K562 (cell line): ENCODE results near the gene TBL1X. TPM values are rescaled to one million over a fixed set of nuclear protein-coding genes. Genes with fewer than 3 reads are reported as not detected.

ENCODE experiments used
- ATAC-seq: fragments of 200-7000 bp; cut with Tn5 transposase; 3 replicates; pipeline ENCODE4 v1.9.1; 2020; ENCODE audit warnings: moderate library complexity
- BruUV-seq: library from RNA; stranded (reverse); fragments of 400-500 nt; replicated peaks from 2 replicates; lab custom pipeline; 2021; lab: Mats Ljungman, UMichigan
- CTCF ChIA-PET: fragments of 300-600 bp; formaldehyde crosslinking; extraction: SDS; loops from one replicate; lab custom pipeline; 2021; ENCODE audit warnings: low intra/inter-chr PET ratio; lab: Yijun Ruan, JAX
- POLR2A ChIA-PET: fragments of 300-600, 350-650 bp; sonication (Branson Sonifier 250); formaldehyde crosslinking; extraction: SDS; loops from one replicate; lab custom pipeline; 2021; ENCODE audit warnings: antibody characterized with exemption, inconsistent platforms; lab: Yijun Ruan, JAX
- DNase-seq, 4 experiments: peaks; one replicate each; pipeline versions ENCODE4 v3.0.0 to v3.0.0-alpha.2; 2011 to 2018; ENCODE audit warnings: low spot score in 3 of 4, mixed read lengths in 3 of 4; ENCODE audit errors: extremely low read depth in 1 of 4
- FAIRE-seq: peaks from 2 replicates; lab custom pipeline; 2011; peaks lifted over from hg19 to GRCh38; lab: Jason Lieb, UNC
- H2AFZ ChIP-seq: 2 replicates; pipeline ENCODE4 v1.6.0; 2011; ENCODE audit warnings: low read depth, low read length, control low read depth, inconsistent platforms
- H3K27ac ChIP-seq: fragments of 200-600 bp; 3 replicates; pipeline ENCODE4 v1.8.0; 2011; ENCODE audit warnings: low read depth, mild to moderate bottlenecking, control low read depth, inconsistent platforms, low read length, moderate library complexity, mixed read lengths; ENCODE audit errors: extremely low read depth
- H3K27me3 ChIP-seq, 2 experiments: fragments of 300-600 bp in 1 of 2; 2 replicates in 1 of 2; 3 replicates in 1 of 2; pipeline versions ENCODE4 v1.6.0 to v1.8.0; 2011; ENCODE audit warnings: inconsistent platforms in 2 of 2, low read length in 2 of 2, mild to moderate bottlenecking in 1 of 2, mixed read lengths in 1 of 2, moderate library complexity in 1 of 2; ENCODE audit not compliant: control insufficient read depth in 2 of 2, insufficient read depth in 2 of 2
- H3K36me3 ChIP-seq: fragments of 300-600 bp; 3 replicates; pipeline ENCODE4 v1.8.0; 2011; ENCODE audit warnings: mild to moderate bottlenecking, low read length, inconsistent platforms; ENCODE audit not compliant: control insufficient read depth, insufficient read depth
- H3K4me1 ChIP-seq, 2 experiments: fragments of 200-600 bp in 1 of 2; replicated peaks in 1 of 2; 2 replicates in 1 of 2; 3 replicates in 1 of 2; pipeline versions ENCODE4 v1.5.1 to v1.8.0; 2011; ENCODE audit warnings: inconsistent platforms in 2 of 2, low read length in 2 of 2, mild to moderate bottlenecking in 1 of 2, mixed read lengths in 1 of 2, moderate library complexity in 1 of 2; ENCODE audit not compliant: control insufficient read depth in 2 of 2, insufficient read depth in 2 of 2
- H3K4me2 ChIP-seq: 2 replicates; pipeline ENCODE4 v1.6.1; 2011; ENCODE audit warnings: low read length, control low read depth, inconsistent platforms, mixed read lengths; ENCODE audit not compliant: insufficient read depth
- H3K4me3 ChIP-seq: fragments of 200-600 bp; sonication (generic), shearing (Covaris generic); 2 replicates; pipeline ENCODE4 v1.5.1; 2016; ENCODE audit warnings: control low read depth, inconsistent platforms
- H3K79me2 ChIP-seq: fragments of 200-600 bp; 3 replicates; pipeline ENCODE4 v1.8.0; 2011; ENCODE audit warnings: low read length, inconsistent platforms; ENCODE audit not compliant: control insufficient read depth, insufficient read depth
- H3K9ac ChIP-seq, 2 experiments: 2 replicates each; pipeline versions ENCODE4 v1.6.0 to v1.6.1; 2011; ENCODE audit warnings: low read depth in 2 of 2, low read length in 2 of 2, control low read depth in 1 of 2, inconsistent platforms in 1 of 2, mild to moderate bottlenecking in 1 of 2, mixed read lengths in 1 of 2; ENCODE audit not compliant: insufficient read depth in 1 of 2
- H3K9me1 ChIP-seq: one replicate; pipeline ENCODE4 v1.6.0; 2011; ENCODE audit warnings: inconsistent platforms, mild to moderate bottlenecking, low read length, moderate library complexity; ENCODE audit not compliant: control insufficient read depth, insufficient read depth
- H3K9me3 ChIP-seq: replicated peaks from 2 replicates; pipeline ENCODE4 v1.5.1; 2011; ENCODE audit warnings: low read depth, low read length, inconsistent platforms; ENCODE audit not compliant: control insufficient read depth, insufficient read depth
- H4K20me1 ChIP-seq: replicated peaks from 2 replicates; pipeline ENCODE4 v1.6.1; 2011; ENCODE audit warnings: low read length, inconsistent platforms, mixed read lengths; ENCODE audit not compliant: control insufficient read depth, insufficient read depth
- CCNT2 ChIP-seq: IDR thresholded peaks from 2 replicates; pipeline ENCODE4 v1.6.1; 2011; ENCODE audit warnings: borderline replicate concordance, low read depth, mild to moderate bottlenecking, moderate library complexity, mixed read lengths, low read length; ENCODE audit not compliant: insufficient read length; ENCODE audit errors: extremely low read depth
- EGR1 ChIP-seq: fragments of 450-650 bp; conservative IDR thresholded peaks from 2 replicates; pipeline ENCODE4 v1.6.1; 2017; ENCODE audit warnings: mild to moderate bottlenecking
- GABPA ChIP-seq: fragments of 200-800 bp; sonication (Bioruptor generic); conservative IDR thresholded peaks from 2 replicates; pipeline ENCODE4 v1.6.1; 2016; ENCODE audit warnings: low read depth, missing genetic modification characterization, missing compliant biosample characterization
- POLR2A ChIP-seq: fragments of 450-650 bp; conservative IDR thresholded peaks from 2 replicates; pipeline ENCODE4 v1.6.1; 2016
- POLR2AphosphoS2 ChIP-seq: IDR thresholded peaks from 2 replicates; pipeline ENCODE4 v1.6.1; 2012; ENCODE audit warnings: low read length, improper control_type of control experiment
- SMAD2 ChIP-seq: fragments of 150-350 bp; IDR thresholded peaks from 2 replicates; pipeline ENCODE4 v1.6.1; 2014; ENCODE audit warnings: low read depth, mild to moderate bottlenecking, low read length
- TCF3 ChIP-seq: sonication (generic); formaldehyde crosslinking; IDR thresholded peaks from 2 replicates; pipeline ENCODE4 v1.4.0; 2020; ENCODE audit warnings: mild to moderate bottlenecking, missing genetic modification reagents
- TRIM24 ChIP-seq, 2 experiments: fragments of 450-650 bp; IDR thresholded peaks; 2 replicates each; pipeline ENCODE4 v1.6.1; 2016
- ZFP1 ChIP-seq: fragments of 450-650 bp; formaldehyde crosslinking; IDR thresholded peaks from 2 replicates; pipeline ENCODE4 v1.4.0; 2020; ENCODE audit warnings: mild to moderate bottlenecking, mixed read lengths
- ZNF445 ChIP-seq: fragments of 250-450 bp; sonication (Bioruptor Pico); IDR thresholded peaks from 2 replicates; pipeline ENCODE4 v1.4.0; 2020; ENCODE audit warnings: low read depth, mild to moderate bottlenecking, moderate library complexity
- ZNF764 ChIP-seq: fragments of 250-450 bp; sonication (Bioruptor Pico); IDR thresholded peaks from 2 replicates; pipeline ENCODE4 v1.4.0; 2020; ENCODE audit warnings: low read depth, mild to moderate bottlenecking, moderate library complexity
- WGBS: fragments of 100-300 bp; shearing (Covaris generic); methylation state at CpG from one replicate; pipeline ENCODE4 v1.1.6; 2016; ENCODE audit warnings: low coverage, mixed read lengths; ENCODE audit not compliant: insufficient coverage; ENCODE audit errors: missing lambda C conversion rate; 5-methylcytosine and 5-hydroxymethylcytosine counted together
- in situ Hi-C: fragments of 300-500 bp; cut with MboI; formaldehyde crosslinking; loops from 4 replicates; pipeline ENCODE4 v1.15.0; 2018; ENCODE audit warnings: inconsistent platforms, mixed read lengths
- intact Hi-C: fragments of 100-400 bp; cut with micrococcal nuclease; formaldehyde crosslinking; loops from 2 replicates; pipeline ENCODE4 v1.14.2; 2022
- polyA plus RNA-seq, 8 experiments: library from polyadenylated mRNA; depleted of rRNA in 4 of 8; stranded (reverse) in 5 of 8; unstranded in 3 of 8; fragments of >200 nt; fragmentation: Nextera tagmentation in 2 of 8; fragmentation: Illumina TruSeq in 1 of 8; extraction: Ambion mirVana in 2 of 8; extraction: Trizol in 1 of 8; gene quantifications; 2 replicates each; pipeline versions ENCODE4 v1.2.1 to v1.2.3, GENCODE V29; 2011 to 2014; ENCODE audit warnings: inconsistent platforms in 1 of 8, missing spikeins in 1 of 8
- total RNA-seq, 7 experiments: library from RNA; depleted of rRNA in 6 of 7; stranded (reverse); fragments of >200 nt in 6 of 7; fragmentation: Illumina TruSeq in 2 of 7; extraction: Trizol in 2 of 7; gene quantifications; 2 replicates each; pipeline versions ENCODE4 v1.2.1 to v1.2.3, GENCODE V29; 2011 to 2021; ENCODE audit warnings: low replicate concordance in 1 of 7
- TF ChIP-seq, protein P1 (sequence below): fragments of 250-450 bp; sonication (Bioruptor Pico); IDR thresholded peaks from 2 replicates; pipeline ENCODE4 v1.5.0; 2021; ENCODE audit warnings: mild to moderate bottlenecking, borderline replicate concordance
- TF ChIP-seq, protein P2 (sequence below): fragments of 150-350 bp; conservative IDR thresholded peaks from 2 replicates; pipeline ENCODE4 v1.6.1; 2014; ENCODE audit warnings: low read length
- TF ChIP-seq, protein P3 (sequence below): sonication (generic); formaldehyde crosslinking; IDR thresholded peaks from 2 replicates; pipeline ENCODE4 v1.8.0; 2022; ENCODE audit warnings: missing genetic modification reagents, mild to moderate bottlenecking, borderline replicate concordance

Gene TBL1X
- total and polyA plus RNA-seq, 9 of the 15 experiments (the other 6 are each of a cell fraction or from before 2014, with no cell fraction given), result 6.0 to 49.6 (median 19.7) TPM

DNA sequence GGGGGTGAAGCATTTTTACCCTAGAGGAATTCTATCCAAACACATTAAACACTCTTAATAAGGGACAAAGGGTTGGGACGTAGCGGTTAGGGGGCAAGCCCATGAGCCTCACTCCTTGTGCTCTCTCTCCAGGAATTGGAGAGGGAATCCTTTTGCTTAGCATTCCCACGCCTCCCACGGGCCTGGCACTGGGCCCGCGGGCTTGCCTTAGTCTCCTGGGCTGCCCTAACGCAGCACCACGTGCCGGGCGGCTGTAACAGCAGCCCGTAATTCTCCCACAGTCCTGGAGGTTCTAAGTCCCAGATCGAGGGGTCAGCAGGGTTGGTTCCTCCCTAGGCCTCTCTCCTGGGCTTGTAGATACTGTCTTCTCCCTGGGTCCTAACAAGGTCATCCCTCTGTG lies 67.5 kb downstream of the TBL1X start:
- POLR2A ChIA-PET, result no interaction called here
- no peak for FAIRE-seq

More for the DNA sequence above, 67.5 kb downstream of the TBL1X start:
- no peak overlapping the region for H3K9ac ChIP-seq
- no peaks in the 10 kb centered on the region for H3K27me3 ChIP-seq
- in situ Hi-C loops, result no loop called here
- H3K4me1 ChIP-seq, result peaks cover 8 to 16% of the 10 kb centered on the region in 2 experiments; a peak in 4 of 5 replicates
- ATAC-seq (no peak), DNase-seq (no peak)
- CTCF ChIA-PET, result no interaction called here
- H3K36me3 ChIP-seq, result peaks cover 8% of the 10 kb centered on the region; the same call in 2 of the 3 replicates
- intact Hi-C loops, result no loop called here
- no peaks in the 10 kb centered on the region for H3K9me3 ChIP-seq
- H3K4me2 ChIP-seq, result no peak overlapping the region
- H3K79me2 ChIP-seq, result peaks cover 64% of the 10 kb centered on the region
- H3K27ac ChIP-seq, result no peak overlapping the region
- no TSS peak for BruUV-seq
- 76% methylated on average over 8 of the region's 12 CpGs for WGBS
- H3K4me3 ChIP-seq, result no peak overlapping the region
- H2AFZ ChIP-seq, result no peak overlapping the region
- H4K20me1 ChIP-seq, result peaks cover 30% of the 10 kb centered on the region
- TF ChIP-seq POLR2AphosphoS2 (no peak), CCNT2 (no peak), ZNF764 (no peak), TCF3 (no peak), GABPA (tag) (no peak), EGR1 (no peak), ZNF445 (CRISPR knock-in tag) (no peak), TRIM24 (IDR thresholded peaks at IDR 0.05) (no peak), SMAD2 (no peak), POLR2A (no peak), ZFP1 (CRISPR knock-in tag) (no peak)
- TF ChIP-seq, protein P1, sequence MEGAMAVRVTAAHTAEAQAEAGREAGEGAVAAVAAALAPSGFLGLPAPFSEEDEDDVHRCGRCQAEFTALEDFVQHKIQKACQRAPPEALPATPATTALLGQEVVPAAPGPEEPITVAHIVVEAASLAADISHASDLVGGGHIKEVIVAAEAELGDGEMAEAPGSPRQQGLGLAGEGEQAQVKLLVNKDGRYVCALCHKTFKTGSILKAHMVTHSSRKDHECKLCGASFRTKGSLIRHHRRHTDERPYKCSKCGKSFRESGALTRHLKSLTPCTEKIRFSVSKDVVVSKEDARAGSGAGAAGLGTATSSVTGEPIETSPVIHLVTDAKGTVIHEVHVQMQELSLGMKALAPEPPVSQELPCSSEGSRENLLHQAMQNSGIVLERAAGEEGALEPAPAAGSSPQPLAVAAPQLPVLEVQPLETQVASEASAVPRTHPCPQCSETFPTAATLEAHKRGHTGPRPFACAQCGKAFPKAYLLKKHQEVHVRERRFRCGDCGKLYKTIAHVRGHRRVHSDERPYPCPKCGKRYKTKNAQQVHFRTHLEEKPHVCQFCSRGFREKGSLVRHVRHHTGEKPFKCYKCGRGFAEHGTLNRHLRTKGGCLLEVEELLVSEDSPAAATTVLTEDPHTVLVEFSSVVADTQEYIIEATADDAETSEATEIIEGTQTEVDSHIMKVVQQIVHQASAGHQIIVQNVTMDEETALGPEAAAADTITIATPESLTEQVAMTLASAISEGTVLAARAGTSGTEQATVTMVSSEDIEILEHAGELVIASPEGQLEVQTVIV (CRISPR knock-in tag), result no peak
- TF ChIP-seq, protein P2, sequence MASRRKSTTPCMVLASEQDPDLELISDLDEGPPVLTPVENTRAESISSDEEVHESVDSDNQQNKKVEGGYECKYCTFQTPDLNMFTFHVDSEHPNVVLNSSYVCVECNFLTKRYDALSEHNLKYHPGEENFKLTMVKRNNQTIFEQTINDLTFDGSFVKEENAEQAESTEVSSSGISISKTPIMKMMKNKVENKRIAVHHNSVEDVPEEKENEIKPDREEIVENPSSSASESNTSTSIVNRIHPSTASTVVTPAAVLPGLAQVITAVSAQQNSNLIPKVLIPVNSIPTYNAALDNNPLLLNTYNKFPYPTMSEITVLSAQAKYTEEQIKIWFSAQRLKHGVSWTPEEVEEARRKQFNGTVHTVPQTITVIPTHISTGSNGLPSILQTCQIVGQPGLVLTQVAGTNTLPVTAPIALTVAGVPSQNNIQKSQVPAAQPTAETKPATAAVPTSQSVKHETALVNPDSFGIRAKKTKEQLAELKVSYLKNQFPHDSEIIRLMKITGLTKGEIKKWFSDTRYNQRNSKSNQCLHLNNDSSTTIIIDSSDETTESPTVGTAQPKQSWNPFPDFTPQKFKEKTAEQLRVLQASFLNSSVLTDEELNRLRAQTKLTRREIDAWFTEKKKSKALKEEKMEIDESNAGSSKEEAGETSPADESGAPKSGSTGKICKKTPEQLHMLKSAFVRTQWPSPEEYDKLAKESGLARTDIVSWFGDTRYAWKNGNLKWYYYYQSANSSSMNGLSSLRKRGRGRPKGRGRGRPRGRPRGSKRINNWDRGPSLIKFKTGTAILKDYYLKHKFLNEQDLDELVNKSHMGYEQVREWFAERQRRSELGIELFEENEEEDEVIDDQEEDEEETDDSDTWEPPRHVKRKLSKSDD, result no peak
- TF ChIP-seq, protein P3, sequence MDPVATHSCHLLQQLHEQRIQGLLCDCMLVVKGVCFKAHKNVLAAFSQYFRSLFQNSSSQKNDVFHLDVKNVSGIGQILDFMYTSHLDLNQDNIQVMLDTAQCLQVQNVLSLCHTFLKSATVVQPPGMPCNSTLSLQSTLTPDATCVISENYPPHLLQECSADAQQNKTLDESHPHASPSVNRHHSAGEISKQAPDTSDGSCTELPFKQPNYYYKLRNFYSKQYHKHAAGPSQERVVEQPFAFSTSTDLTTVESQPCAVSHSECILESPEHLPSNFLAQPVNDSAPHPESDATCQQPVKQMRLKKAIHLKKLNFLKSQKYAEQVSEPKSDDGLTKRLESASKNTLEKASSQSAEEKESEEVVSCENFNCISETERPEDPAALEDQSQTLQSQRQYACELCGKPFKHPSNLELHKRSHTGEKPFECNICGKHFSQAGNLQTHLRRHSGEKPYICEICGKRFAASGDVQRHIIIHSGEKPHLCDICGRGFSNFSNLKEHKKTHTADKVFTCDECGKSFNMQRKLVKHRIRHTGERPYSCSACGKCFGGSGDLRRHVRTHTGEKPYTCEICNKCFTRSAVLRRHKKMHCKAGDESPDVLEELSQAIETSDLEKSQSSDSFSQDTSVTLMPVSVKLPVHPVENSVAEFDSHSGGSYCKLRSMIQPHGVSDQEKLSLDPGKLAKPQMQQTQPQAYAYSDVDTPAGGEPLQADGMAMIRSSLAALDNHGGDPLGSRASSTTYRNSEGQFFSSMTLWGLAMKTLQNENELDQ (CRISPR knock-in tag), result no peak
- no peaks in the 10 kb centered on the region for H3K9me1 ChIP-seq
